Liver (tissue), 9 donors: ENCODE data around the gene CDC37L1. TPM values are rescaled to one million over a fixed set of nuclear protein-coding genes. Genes with fewer than 3 reads are reported as not detected.
"Not testable (repeated sequence)": the region's sequence is repeated elsewhere in the genome, so short reads cannot be mapped to it uniquely, and the experiment has no call there.

Source experiments
- DNase-seq: peaks from one replicate; pipeline ENCODE4 v3.0.0-alpha.2; 2017; ENCODE audit warnings: low spot score
- H3K27ac ChIP-seq, 2 donors: one replicate each; pipeline ENCODE4 v1.7.0; 2013; ENCODE audit warnings: inconsistent platforms in 2 of 2, low read length in 2 of 2, control low read depth in 1 of 2, low read depth in 1 of 2, mild to moderate bottlenecking in 1 of 2
- H3K27me3 ChIP-seq, 4 donors: one replicate each; pipeline versions ENCODE4 v1.6.1 to v1.7.0; 2013; ENCODE audit warnings: low read length in 3 of 4, inconsistent platforms in 1 of 4, mild to moderate bottlenecking in 1 of 4, moderate library complexity in 1 of 4; ENCODE audit not compliant: control insufficient read depth in 4 of 4, insufficient read depth in 4 of 4
- H3K36me3 ChIP-seq, 4 donors: one replicate each; pipeline versions ENCODE4 v1.6.1 to v1.7.0; 2013; ENCODE audit warnings: low read length in 3 of 4, mild to moderate bottlenecking in 3 of 4, low read depth in 1 of 4, moderate library complexity in 1 of 4; ENCODE audit not compliant: control insufficient read depth in 4 of 4, insufficient read depth in 3 of 4
- H3K4me1 ChIP-seq, 4 donors: one replicate each; pipeline versions ENCODE4 v1.6.1 to v1.7.0; 2013; ENCODE audit warnings: low read length in 3 of 4, mild to moderate bottlenecking in 3 of 4, moderate library complexity in 1 of 4; ENCODE audit not compliant: control insufficient read depth in 4 of 4, insufficient read depth in 4 of 4
- H3K4me3 ChIP-seq, 3 donors: one replicate each; pipeline versions ENCODE4 v1.6.1 to v1.7.0; 2013; ENCODE audit warnings: low read length in 3 of 3, control low read depth in 1 of 3, low read depth in 1 of 3, mild to moderate bottlenecking in 1 of 3
- H3K9ac ChIP-seq, 2 donors: one replicate each; pipeline ENCODE4 v1.7.0; 2013; ENCODE audit warnings: low read length in 2 of 2, mild to moderate bottlenecking in 2 of 2, moderate library complexity in 2 of 2, control low read depth in 1 of 2, low read depth in 1 of 2
- H3K9me3 ChIP-seq, 4 donors: one replicate each; pipeline versions ENCODE4 v1.6.1 to v1.7.0; 2013; ENCODE audit warnings: low read length in 3 of 4; ENCODE audit not compliant: control insufficient read depth in 4 of 4
- CTCF ChIP-seq: fragments of 150-350 bp; IDR thresholded peaks from 2 replicates; pipeline ENCODE4 v1.5.1; 2017; ENCODE audit warnings: improper control_type of control experiment, low read depth, low read length; ENCODE audit not compliant: missing input control
- EGR1 ChIP-seq, 2 donors: IDR thresholded peaks; 2 replicates each; pipeline ENCODE4 v1.6.1; 2016 to 2018; ENCODE audit warnings: antibody characterized with exemption in 2 of 2, low read depth in 2 of 2
- FOXA1 ChIP-seq: IDR thresholded peaks from 2 replicates; pipeline ENCODE4 v1.6.1; 2016; ENCODE audit warnings: antibody characterized with exemption
- FOXA2 ChIP-seq: IDR thresholded peaks from 2 replicates; pipeline ENCODE4 v1.6.1; 2016; ENCODE audit warnings: antibody characterized with exemption
- GABPA ChIP-seq, 2 donors: IDR thresholded peaks in 1 of 2; conservative IDR thresholded peaks in 1 of 2; 2 replicates each; pipeline ENCODE4 v1.6.1; 2016; ENCODE audit warnings: antibody characterized with exemption in 2 of 2, mild to moderate bottlenecking in 1 of 2, moderate library complexity in 1 of 2
- HNF4A ChIP-seq, 2 donors: conservative IDR thresholded peaks; 2 replicates each; pipeline ENCODE4 v1.6.1; 2016; ENCODE audit warnings: antibody characterized with exemption in 2 of 2, mild to moderate bottlenecking in 2 of 2
- HNF4G ChIP-seq: IDR thresholded peaks from 2 replicates; pipeline ENCODE4 v1.6.1; 2016; ENCODE audit warnings: antibody characterized with exemption
- JUND ChIP-seq, 2 donors: IDR thresholded peaks; 2 replicates each; pipeline ENCODE4 v1.6.1; 2016; ENCODE audit warnings: antibody characterized with exemption in 2 of 2
- NR2F2 ChIP-seq: IDR thresholded peaks from 2 replicates; pipeline ENCODE4 v1.6.1; 2016; ENCODE audit warnings: antibody characterized with exemption
- RAD21 ChIP-seq, 2 donors: IDR thresholded peaks; 2 replicates each; pipeline ENCODE4 v1.6.1; 2016; ENCODE audit warnings: antibody characterized with exemption in 2 of 2, mild to moderate bottlenecking in 2 of 2
- RXRA ChIP-seq, 2 donors: IDR thresholded peaks; 2 replicates each; pipeline ENCODE4 v1.6.1; 2017 to 2018; ENCODE audit warnings: antibody characterized with exemption in 2 of 2, mild to moderate bottlenecking in 1 of 2
- TAF1 ChIP-seq: conservative IDR thresholded peaks from 2 replicates; pipeline ENCODE4 v1.6.1; 2016; ENCODE audit warnings: antibody characterized with exemption, mild to moderate bottlenecking
- YY1 ChIP-seq: IDR thresholded peaks from 2 replicates; pipeline ENCODE4 v1.6.1; 2016; ENCODE audit warnings: antibody characterized with exemption, mild to moderate bottlenecking
- WGBS: extraction: QIAGEN DNeasy Blood & Tissue Kit; methylation state at CpG from one replicate; pipeline ENCODE4 v1.1.7; 2013; 5-methylcytosine and 5-hydroxymethylcytosine counted together
- polyA plus RNA-seq, 2 donors: library from polyadenylated mRNA; stranded (reverse) in 1 of 2; unstranded in 1 of 2; fragments of 200-250 nt in 1 of 2; fragments of >200 nt in 1 of 2; fragmentation: Nextera tagmentation in 1 of 2; extraction: Ambion mirVana in 1 of 2; gene quantifications; one replicate each; pipeline versions ENCODE4 v1.2.1 to v1.2.3, GENCODE V29; 2013 to 2015
- total RNA-seq, 2 donors: library from RNA; depleted of rRNA; stranded (reverse); fragments of >200 nt; gene quantifications; one replicate each; pipeline ENCODE4 v1.2.3, GENCODE V29; 2014
- TF ChIP-seq, protein P1 (sequence below): IDR thresholded peaks from 2 replicates; pipeline ENCODE4 v1.6.1; 2016; ENCODE audit warnings: antibody characterized with exemption, mild to moderate bottlenecking
- TF ChIP-seq, protein P2 (sequence below): IDR thresholded peaks from 2 replicates; pipeline ENCODE4 v1.6.1; 2016; ENCODE audit warnings: antibody characterized with exemption
- TF ChIP-seq, protein P3 (sequence below): IDR thresholded peaks from 2 replicates; pipeline ENCODE4 v1.6.1; 2016; ENCODE audit warnings: antibody characterized with exemption
- donor health status: healthy.
- donor health status: healthy.
- donor health status: healthy.
- donor health status: healthy.
- donor health status: healthy.

CDC37L1 gene
- total and polyA plus RNA-seq, 4 donors = 11.3 to 32.8 (median 19.4) TPM

DNA sequence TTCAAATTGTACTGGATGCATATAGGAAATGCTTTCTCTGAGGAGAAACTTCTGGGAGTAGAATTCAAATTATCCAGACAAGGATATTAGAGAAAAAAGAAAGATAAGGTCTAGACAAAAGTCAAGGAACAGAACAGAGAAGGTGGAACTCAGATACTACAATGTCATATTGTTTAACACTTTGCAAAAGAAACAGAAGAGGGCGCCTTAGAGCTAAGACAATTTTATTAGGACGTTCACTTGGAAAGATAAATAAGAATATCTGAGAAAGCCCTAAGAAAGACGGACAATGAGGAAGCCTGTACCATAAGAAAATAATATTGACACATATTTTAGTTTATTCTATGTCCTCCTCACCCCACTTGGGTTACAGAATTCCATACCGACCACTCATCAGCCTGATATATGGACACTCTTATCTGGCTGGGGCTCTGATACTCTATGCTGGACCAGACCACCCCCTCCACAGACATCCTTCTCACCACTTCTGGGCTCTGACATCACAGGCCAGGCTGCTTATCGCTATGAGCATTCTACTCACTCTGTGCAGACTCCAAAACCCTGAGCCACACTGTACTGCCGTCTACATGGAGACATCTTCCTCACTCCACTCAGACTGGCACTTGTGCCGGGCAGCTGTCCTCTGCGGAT lies 70.8 kb downstream of the CDC37L1 start:
- no peaks in the 10 kb centered on the region for H3K27me3 ChIP-seq
- no peak overlapping the region for H3K9ac ChIP-seq
- no peaks in the 10 kb centered on the region for H3K4me1 ChIP-seq
- no peaks in the 10 kb centered on the region for H3K9me3 ChIP-seq
- TF ChIP-seq NR2F2 (no peak), HNF4G (no peak), FOXA1 (no peak), EGR1 (IDR thresholded peaks at IDR 0.05; ENCODE audit: low read depth in 2 of 2) (no peak), FOXA2 (no peak), HNF4A (conservative IDR thresholded peaks at IDR 0.05) (no peak), YY1 (no peak), CTCF (peak; percentile 43), JUND (IDR thresholded peaks at IDR 0.05) (no peak), GABPA (IDR thresholded peaks at IDR 0.05 in 1 of 2, conservative IDR thresholded peaks at IDR 0.05 in 1 of 2) (no peak), RXRA (IDR thresholded peaks at IDR 0.05) (no peak), TAF1 (no peak), RAD21 (IDR thresholded peaks at IDR 0.05) (peak; percentile 72)
- TF ChIP-seq, protein P1, sequence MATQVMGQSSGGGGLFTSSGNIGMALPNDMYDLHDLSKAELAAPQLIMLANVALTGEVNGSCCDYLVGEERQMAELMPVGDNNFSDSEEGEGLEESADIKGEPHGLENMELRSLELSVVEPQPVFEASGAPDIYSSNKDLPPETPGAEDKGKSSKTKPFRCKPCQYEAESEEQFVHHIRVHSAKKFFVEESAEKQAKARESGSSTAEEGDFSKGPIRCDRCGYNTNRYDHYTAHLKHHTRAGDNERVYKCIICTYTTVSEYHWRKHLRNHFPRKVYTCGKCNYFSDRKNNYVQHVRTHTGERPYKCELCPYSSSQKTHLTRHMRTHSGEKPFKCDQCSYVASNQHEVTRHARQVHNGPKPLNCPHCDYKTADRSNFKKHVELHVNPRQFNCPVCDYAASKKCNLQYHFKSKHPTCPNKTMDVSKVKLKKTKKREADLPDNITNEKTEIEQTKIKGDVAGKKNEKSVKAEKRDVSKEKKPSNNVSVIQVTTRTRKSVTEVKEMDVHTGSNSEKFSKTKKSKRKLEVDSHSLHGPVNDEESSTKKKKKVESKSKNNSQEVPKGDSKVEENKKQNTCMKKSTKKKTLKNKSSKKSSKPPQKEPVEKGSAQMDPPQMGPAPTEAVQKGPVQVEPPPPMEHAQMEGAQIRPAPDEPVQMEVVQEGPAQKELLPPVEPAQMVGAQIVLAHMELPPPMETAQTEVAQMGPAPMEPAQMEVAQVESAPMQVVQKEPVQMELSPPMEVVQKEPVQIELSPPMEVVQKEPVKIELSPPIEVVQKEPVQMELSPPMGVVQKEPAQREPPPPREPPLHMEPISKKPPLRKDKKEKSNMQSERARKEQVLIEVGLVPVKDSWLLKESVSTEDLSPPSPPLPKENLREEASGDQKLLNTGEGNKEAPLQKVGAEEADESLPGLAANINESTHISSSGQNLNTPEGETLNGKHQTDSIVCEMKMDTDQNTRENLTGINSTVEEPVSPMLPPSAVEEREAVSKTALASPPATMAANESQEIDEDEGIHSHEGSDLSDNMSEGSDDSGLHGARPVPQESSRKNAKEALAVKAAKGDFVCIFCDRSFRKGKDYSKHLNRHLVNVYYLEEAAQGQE = no peak
- TF ChIP-seq, protein P2, sequence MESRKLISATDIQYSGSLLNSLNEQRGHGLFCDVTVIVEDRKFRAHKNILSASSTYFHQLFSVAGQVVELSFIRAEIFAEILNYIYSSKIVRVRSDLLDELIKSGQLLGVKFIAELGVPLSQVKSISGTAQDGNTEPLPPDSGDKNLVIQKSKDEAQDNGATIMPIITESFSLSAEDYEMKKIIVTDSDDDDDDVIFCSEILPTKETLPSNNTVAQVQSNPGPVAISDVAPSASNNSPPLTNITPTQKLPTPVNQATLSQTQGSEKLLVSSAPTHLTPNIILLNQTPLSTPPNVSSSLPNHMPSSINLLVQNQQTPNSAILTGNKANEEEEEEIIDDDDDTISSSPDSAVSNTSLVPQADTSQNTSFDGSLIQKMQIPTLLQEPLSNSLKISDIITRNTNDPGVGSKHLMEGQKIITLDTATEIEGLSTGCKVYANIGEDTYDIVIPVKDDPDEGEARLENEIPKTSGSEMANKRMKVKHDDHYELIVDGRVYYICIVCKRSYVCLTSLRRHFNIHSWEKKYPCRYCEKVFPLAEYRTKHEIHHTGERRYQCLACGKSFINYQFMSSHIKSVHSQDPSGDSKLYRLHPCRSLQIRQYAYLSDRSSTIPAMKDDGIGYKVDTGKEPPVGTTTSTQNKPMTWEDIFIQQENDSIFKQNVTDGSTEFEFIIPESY = no peak
- TF ChIP-seq, protein P3, sequence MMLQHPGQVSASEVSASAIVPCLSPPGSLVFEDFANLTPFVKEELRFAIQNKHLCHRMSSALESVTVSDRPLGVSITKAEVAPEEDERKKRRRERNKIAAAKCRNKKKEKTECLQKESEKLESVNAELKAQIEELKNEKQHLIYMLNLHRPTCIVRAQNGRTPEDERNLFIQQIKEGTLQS = no peak
- H3K27ac ChIP-seq = no peak overlapping the region
- H3K4me3 ChIP-seq = no peak overlapping the region
- no peaks in the 10 kb centered on the region for H3K36me3 ChIP-seq
- 41% methylated on average over 8 of the region's 8 CpGs for WGBS
- no peak for DNase-seq

DNA sequence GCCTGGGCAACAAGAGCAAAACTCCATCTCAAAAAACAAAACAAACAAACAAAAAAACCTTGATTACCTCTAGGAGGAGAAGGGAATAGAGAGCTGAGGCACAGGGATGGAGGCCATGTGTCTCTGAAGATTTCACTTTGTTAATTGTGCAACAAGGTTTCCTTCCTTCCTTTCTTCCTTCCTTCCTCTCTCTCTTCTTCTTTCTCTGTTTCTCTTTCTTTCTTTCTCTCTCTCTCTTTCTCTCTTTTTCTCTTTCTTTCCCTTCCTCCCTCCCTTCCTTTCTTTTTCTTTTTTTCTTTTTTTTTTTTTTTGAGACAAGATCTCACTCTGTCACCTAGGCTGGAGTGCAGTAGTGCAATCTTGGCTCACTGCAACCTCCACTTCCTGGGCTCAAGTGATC lies 75.2 kb downstream of the CDC37L1 start:
- H3K4me1 ChIP-seq, H3K27ac ChIP-seq, H3K9me3 ChIP-seq, H3K27me3 ChIP-seq, DNase-seq, H3K36me3 ChIP-seq, H3K4me3 ChIP-seq, H3K9ac ChIP-seq: not testable (repeated sequence)
